ENCODE data around the gene HOXC5. TPM values are rescaled to one million over a fixed set of nuclear protein-coding genes. Genes with fewer than 3 reads are reported as not detected.

The HOXC5 gene
- total RNA-seq, 1 donor from 2014 or later: not detected

- TF ChIP-seq CTCF (IDR thresholded peaks at IDR 0.05; ENCODE audit: partially characterized antibody, unreplicated experiment): no peak
- Mint-ChIP-seq H3K36me3 (ENCODE audit: unreplicated experiment) (no peaks in the 10 kb centered on the region), H3K27ac (ENCODE audit: unreplicated experiment) (no peak overlapping the region), H3K9me3 (ENCODE audit: unreplicated experiment) (peaks cover 10% of the 10 kb centered on the region), H3K4me1 (ENCODE audit: low read depth, unreplicated experiment) (no peaks in the 10 kb centered on the region), H3K27me3 (ENCODE audit: unreplicated experiment) (peaks cover 60% of the 10 kb centered on the region), H3K4me3 (ENCODE audit: unreplicated experiment) (no peak overlapping the region)
- DNase-seq: no peak
Observed at GRCh38 chr12:53998900-53999236, 34.0 kb upstream of the HOXC5 start.

- Mint-ChIP-seq H3K27me3 (ENCODE audit: unreplicated experiment) (peaks cover 59% of the 10 kb centered on the region), H3K27ac (ENCODE audit: unreplicated experiment) (no peak overlapping the region)
Observed at GRCh38 chr12:53999559-54000115, 33.2 kb upstream of the HOXC5 start.

GRCh38 chr12:54000116-54001114 lies 32.4 kb upstream of the HOXC5 start, which contains the start of gene HOXC9:
Gene HOXC9, plus strand, starts transcription at chr12:54000161. Its CDS starts 28 bp downstream, at chr12:54000189.
- H3K4me3 Mint-ChIP-seq (ENCODE audit: unreplicated experiment): peak within 1 kb of the TSS; percentile 75
- no peak within 1 kb of the TSS for H3K27ac Mint-ChIP-seq (ENCODE audit: unreplicated experiment)
- TF ChIP-seq CTCF (IDR thresholded peaks at IDR 0.05; ENCODE audit: partially characterized antibody, unreplicated experiment): no peak
- peak; percentile 39 for DNase-seq
- peaks cover 10% of the 10 kb centered on the region for H3K9me3 Mint-ChIP-seq (ENCODE audit: unreplicated experiment)
- H3K27me3 Mint-ChIP-seq (ENCODE audit: unreplicated experiment): peaks cover 57% of the 10 kb centered on the region
- H3K4me1 Mint-ChIP-seq (ENCODE audit: low read depth, unreplicated experiment): no peaks in the 10 kb centered on the region
- no peaks in the 10 kb centered on the region for H3K36me3 Mint-ChIP-seq (ENCODE audit: unreplicated experiment)

More at GRCh38 chr12:53999559-54000115, 33.2 kb upstream of the HOXC5 start:
- Mint-ChIP-seq H3K9me3 (ENCODE audit: unreplicated experiment) (peaks cover 10% of the 10 kb centered on the region), H3K4me3 (ENCODE audit: unreplicated experiment) (peak overlapping the region; percentile 75), H3K4me1 (ENCODE audit: low read depth, unreplicated experiment) (no peaks in the 10 kb centered on the region), H3K36me3 (ENCODE audit: unreplicated experiment) (no peaks in the 10 kb centered on the region)
- peak; percentile 42 for DNase-seq
- no peak for TF ChIP-seq CTCF (IDR thresholded peaks at IDR 0.05; ENCODE audit: partially characterized antibody, unreplicated experiment)

GRCh38 chr12:54001283-54002187 lies 31.3 kb upstream of the HOXC5 start:
- Mint-ChIP-seq H3K27me3 (ENCODE audit: unreplicated experiment) (peaks cover 60% of the 10 kb centered on the region), H3K27ac (ENCODE audit: unreplicated experiment) (no peak overlapping the region), H3K36me3 (ENCODE audit: unreplicated experiment) (no peaks in the 10 kb centered on the region), H3K9me3 (ENCODE audit: unreplicated experiment) (peaks cover 10% of the 10 kb centered on the region), H3K4me1 (ENCODE audit: low read depth, unreplicated experiment) (no peaks in the 10 kb centered on the region), H3K4me3 (ENCODE audit: unreplicated experiment) (no peak overlapping the region)
- no peak for DNase-seq
- TF ChIP-seq CTCF (IDR thresholded peaks at IDR 0.05; ENCODE audit: partially characterized antibody, unreplicated experiment): no peak
